Measurements from ENCODE around the gene RACGAP1. TPM values are rescaled to one million over a fixed set of nuclear protein-coding genes. Genes with fewer than 3 reads are reported as not detected.

The RACGAP1 gene
- polyA plus RNA-seq, 1 donor = 22.4 TPM

DNA sequence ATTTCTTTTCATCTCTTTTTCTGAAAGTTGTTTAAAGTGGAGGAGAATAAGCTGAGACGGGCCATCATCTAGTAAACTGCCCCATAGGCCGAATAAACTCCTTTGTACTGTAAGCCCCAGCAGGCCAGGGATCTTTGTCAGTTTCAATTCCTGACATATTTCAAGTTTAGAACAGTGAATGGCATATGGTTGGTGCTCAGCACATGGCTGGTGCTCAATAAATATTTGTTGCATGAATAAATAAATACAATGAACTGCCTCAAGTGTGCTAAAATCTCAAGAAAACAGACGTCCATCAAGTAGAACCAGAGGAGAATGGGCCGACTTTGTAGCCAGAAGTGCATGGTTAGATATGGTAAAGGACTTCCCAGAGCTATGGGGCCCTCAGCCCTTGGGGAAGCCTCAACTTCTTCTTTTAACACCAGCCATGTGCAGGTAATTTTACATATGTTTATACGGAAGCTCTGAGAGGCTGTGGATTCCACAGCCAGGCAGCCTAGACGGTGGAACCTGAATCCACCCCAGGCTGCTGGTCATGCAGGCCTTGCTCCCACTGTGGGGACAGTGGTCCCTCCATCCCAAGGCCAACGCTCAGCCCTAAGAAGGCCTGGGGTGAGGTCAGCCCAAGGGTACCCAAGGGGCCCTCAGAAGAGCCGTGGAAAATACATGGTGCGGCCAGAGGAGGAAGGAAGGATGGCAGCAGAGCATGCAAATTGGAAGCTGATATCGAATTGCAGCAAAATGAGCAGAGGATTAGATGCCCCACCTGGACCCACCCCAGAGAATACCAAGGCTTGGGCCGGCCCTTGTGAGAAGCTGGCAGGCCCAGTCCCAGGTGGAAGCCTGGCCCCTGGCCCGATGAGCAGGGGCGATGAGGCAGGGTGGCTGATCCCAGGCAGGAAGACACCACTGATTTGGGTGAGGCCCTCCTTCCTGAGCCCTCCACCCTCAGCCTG lies 83.5 kb downstream of the RACGAP1 start:
- no peak for DNase-seq

DNA sequence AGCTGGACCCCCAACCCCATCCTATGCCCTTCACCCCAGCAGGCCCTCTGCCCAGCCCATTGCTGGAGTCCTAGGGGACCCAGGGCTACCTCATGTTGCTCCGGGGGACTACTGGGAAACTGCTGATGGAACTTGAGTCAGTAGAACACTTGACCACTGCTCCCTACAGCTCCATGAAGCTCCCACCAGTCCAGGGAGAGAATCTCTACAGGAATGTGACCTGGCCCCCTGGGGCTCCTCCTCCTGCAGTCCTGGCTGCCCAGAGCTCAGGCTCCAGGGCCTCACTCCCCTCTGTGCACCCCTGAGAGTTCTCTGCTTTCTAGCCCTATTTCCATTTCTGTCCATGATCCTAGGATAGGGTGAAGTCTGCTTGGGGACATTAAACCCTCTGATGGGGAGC lies 85.6 kb downstream of the RACGAP1 start:
- DNase-seq = no peak

DNA sequence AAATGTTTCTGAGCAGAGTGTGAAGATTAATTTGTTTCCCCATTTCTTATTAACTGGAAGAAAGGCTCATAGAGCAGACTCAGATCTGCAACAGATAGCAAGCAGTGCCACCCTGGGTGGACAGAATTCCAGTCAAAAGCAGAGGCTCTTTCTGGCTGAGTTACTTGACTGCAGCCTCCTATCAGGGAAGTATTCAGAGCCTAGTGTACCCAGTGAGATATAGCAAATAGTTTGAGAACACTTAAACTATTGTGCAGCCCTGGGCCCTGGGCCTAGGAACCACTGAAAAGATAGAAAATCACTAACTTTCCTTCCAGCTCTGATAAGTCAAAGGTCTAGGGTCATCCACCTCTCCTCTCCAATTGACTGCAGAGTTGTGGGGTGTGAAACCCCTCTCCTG lies 86.0 kb downstream of the RACGAP1 start:
- no peak for DNase-seq

Other genes with a start within 250 kb of the RACGAP1 start
- gene NCKAP5L, start 197.1 kb downstream of the RACGAP1 start, polyA plus RNA-seq (ENCODE audit: insufficient read length) = 56.8 TPM
- 5.3 TPM for gene BCDIN3D, start 182.4 kb downstream of the RACGAP1 start, polyA plus RNA-seq (ENCODE audit: insufficient read length)
- 10.3 TPM for gene FAIM2, start 121.6 kb downstream of the RACGAP1 start, polyA plus RNA-seq (ENCODE audit: insufficient read length)
- gene AQP2, start 74.8 kb downstream of the RACGAP1 start, polyA plus RNA-seq (ENCODE audit: insufficient read length) = not detected
- 0.22 TPM for gene AQP5, start 63.6 kb downstream of the RACGAP1 start, polyA plus RNA-seq (ENCODE audit: insufficient read length)
- 0.09 TPM for gene AQP6, start 52.5 kb downstream of the RACGAP1 start, polyA plus RNA-seq (ENCODE audit: insufficient read length)
- 9.5 TPM for gene ASIC1, start 32.1 kb upstream of the RACGAP1 start, polyA plus RNA-seq (ENCODE audit: insufficient read length)
- 60.4 TPM for gene SMARCD1, start 59.8 kb upstream of the RACGAP1 start, polyA plus RNA-seq (ENCODE audit: insufficient read length)
- gene GPD1, start 78.5 kb upstream of the RACGAP1 start, polyA plus RNA-seq (ENCODE audit: insufficient read length) = 81.1 TPM
- gene COX14, start 86.7 kb upstream of the RACGAP1 start, polyA plus RNA-seq (ENCODE audit: insufficient read length) = 39.0 TPM
- 49.0 TPM for gene CERS5, start 141.9 kb upstream of the RACGAP1 start, polyA plus RNA-seq (ENCODE audit: insufficient read length)

All from hindlimb muscle (tissue), 1 donor.